Stimulated activated CD8-positive, alpha-beta memory T cell treated with anti-CD3 and anti-CD28 coated beads, Interleukin-12 subunit alpha, Interleukin-12 subunit beta, amount 100 ng/mL, for 24 hours (primary cell): Measurements from ENCODE around the gene MOV10.
"Not testable (repeated sequence)": the region's sequence is repeated elsewhere in the genome, so short reads cannot be mapped to it uniquely, and the experiment has no call there.

Experiments
- DNase-seq: peaks from one replicate; pipeline ENCODE4 v3.0.0-alpha.2; 2020; ENCODE audit errors: extremely low read depth

The MOV10 gene

DNA sequence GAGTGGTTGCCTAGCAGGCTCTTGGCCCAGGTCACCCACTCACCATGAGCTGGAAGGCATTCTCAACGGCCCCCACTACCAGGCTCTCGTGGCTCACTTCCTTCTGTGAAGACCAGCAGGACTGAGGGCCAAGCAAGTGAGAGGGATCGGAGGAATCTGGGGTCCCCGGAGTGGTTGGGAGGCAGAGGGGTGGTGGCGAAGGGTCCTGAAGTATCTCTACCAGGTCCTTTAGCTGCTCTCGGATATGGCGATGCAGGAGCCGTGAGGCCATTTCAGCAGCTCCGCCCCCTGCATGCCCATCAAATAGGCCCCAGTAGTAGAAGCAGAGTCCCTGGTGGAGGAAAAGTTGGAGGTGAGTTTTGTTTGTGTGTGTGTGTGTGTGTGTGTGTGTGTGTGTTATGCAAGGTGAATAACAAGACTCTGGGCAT, 38.3 kb downstream of the MOV10 start:
- DNase-seq: no peak

DNA sequence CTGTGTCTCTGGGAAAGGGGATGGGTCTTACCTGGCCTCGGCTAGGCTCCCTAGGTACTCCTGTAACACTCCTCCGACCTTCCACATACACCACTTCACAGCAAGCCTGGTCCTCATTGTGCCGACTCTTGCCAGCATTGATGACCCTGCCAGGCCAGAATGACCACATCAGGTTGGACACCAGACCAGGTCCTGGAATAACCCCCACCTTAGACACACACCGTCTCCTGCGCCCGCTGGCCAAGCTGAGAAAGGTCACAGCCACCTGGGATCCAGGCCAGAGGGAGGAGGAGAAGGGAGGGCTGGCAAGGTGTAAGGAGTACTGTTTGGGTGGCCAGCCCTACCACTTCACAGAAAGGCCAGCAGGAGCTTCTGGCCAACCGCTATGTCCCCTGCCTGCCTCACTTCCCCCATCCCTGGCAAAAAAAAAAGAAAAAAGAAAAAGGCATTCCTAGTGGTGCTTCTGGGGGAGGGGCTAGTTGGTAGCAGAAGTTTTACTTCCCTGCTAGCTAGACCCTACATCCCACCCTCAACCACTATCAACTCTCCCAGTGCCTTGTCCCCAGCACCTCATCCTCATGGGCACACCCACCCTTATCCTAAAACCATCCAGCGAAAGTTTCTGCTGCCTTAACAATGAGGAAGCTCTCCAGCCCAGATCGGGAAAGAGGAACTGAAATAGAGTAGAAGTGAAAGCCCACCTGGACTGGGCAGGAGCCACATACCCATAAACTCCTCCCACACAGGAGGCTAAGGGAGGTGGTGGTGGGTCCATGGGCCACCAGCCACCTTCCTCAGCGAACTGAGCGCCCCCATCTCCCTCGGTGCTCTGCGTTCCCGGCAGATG, 39.2 kb downstream of the MOV10 start:
- DNase-seq: no peak

DNA sequence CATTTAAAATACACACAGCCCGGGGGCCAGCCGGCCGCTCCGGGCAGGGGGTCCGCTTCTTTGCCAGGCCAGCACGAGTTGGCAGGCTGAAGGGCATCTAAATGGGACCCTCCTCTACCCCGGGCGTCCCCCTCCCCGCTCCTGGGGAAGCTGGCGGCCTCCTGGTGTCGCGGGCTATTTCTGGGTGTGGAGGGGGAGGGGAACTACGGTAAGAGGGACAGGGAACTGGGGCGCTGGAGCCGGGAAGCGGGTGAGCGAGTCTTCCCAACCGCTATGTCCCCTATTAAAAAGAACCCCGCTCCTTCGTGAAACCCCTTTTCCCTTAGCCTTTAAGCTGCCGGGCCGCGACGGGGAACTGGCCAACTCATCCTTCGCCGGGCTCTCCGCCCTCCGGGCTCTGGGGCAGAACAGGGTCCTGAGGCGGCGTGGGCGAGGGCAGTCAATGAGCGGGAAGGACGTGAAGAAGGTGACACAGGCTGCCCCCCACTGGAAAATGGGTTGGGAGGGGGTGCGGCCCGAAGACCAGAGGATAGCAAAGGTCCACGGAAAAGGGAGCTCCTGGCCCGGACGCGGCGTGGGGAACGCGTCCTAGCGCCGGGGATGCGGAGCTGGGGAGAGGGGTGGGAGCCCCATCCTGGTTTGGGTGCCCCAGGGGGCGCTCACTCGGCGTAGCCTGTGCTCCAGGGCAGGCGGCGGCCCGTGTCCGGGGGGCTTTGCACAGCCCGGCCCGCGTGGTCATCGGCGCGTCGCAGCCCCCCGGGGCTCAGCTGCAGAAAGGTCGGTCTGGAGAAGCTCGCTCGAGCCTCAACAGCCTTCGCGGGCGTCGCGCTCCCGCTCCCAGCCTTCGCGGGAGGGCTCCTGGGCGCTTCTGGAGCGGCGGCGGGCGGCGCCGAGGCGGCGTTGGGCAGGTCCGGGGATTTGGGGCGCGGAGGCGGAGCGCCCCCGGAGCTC, 40.1 kb downstream of the MOV10 start:
- no peak for DNase-seq

DNA sequence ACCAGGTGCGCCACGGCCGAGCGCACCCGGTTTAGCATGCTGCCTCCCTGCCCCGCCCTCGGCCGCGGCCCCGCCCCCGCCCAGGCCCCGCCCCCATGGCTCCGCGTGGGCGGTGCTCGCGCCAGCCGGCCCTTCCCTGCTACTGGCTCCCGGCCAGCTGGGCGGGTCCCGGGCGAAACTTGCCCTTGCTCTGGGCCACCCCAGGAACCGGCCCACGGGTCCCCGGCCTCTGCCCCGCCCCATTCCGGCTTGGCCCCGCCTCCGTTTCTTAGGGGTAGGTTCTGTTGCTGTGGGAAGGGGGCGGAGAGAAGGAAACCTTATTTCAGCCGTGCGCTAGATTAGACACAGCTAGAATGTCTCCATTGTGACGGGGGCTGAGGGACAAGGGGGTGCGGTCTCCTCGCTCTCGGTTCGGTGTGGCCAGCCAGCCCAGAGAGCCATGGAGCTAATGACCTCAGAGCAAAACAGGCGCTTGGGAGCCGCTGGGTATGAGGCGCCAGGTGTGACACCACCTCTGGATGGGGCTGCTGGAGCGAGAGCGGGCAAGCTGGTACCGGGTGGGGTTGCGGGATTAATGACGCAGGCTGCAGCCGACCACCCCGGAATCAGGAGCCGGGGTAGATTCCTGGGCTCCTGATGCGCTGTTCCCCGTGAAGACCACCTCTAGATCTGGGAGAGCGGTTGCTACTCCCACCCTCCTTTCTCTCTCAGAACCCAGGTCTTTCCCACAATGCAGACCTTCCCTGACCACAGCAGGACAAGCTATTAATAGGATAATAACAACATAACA, 41.0 kb downstream of the MOV10 start, which contains the start of gene PPM1J:
Gene PPM1J, minus strand, starts transcription at position 69 of the 790 bp plus-strand sequence. Its CDS starts 31 bp downstream, at position 38.
- DNase-seq: peak; percentile 83

DNA sequence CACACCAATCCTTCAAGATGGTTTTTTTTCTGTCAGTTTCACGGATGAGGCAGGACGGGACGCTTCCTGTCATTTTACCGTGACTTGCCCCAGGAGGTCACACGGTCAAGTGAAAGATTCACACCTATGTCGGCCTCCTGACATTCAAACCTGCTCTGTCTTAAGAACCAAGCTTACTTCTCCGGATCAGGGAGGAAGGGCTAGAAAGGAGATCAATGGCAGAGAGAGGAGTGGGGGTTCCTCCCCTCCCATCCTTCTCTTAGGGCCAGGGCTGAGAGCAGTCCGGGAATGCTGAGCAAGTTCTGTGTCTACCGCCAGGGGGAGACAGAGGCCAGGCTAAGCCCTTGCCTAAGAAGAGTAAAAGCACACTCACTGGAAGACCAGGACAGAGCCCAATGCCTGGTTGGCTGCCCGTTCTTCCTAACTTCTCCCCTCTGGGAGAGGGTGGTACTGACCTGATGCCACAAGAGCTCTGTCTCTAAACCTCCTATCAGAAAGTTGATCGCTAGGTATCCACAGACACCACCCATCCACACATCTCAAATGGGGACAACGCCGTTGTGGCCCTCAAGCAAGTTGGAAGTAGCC, 41.8 kb downstream of the MOV10 start:
- no peak for DNase-seq

DNA sequence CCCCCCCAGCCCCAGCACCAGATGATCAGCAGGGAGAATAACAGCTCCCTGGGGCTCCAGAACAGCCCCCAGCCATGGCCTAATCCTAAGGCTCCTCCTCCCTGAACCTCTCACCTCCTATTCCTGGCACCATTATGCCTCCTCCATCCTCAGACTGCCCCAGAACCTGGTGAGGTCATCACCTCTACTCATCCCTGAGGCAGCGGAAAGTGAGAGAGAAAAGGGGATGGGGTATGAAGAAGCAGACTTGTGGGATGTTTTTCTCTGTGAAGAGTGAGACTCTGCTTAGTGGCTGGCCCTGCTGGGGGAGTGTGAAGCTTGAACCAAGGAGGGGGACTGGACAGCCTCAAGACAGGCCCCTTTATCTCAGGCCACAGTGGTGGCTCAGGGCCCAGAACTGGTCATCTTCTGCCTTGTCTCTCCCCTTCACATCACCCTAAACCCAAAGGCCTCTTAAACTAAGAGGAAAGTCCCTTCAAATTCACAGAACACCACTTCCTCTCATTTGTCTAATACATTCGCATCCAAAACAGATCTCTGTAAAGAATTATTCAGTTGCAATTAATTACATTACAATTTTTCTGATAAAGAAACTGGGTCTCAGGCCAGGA, 42.9 kb downstream of the MOV10 start:
- no peak for DNase-seq

DNA sequence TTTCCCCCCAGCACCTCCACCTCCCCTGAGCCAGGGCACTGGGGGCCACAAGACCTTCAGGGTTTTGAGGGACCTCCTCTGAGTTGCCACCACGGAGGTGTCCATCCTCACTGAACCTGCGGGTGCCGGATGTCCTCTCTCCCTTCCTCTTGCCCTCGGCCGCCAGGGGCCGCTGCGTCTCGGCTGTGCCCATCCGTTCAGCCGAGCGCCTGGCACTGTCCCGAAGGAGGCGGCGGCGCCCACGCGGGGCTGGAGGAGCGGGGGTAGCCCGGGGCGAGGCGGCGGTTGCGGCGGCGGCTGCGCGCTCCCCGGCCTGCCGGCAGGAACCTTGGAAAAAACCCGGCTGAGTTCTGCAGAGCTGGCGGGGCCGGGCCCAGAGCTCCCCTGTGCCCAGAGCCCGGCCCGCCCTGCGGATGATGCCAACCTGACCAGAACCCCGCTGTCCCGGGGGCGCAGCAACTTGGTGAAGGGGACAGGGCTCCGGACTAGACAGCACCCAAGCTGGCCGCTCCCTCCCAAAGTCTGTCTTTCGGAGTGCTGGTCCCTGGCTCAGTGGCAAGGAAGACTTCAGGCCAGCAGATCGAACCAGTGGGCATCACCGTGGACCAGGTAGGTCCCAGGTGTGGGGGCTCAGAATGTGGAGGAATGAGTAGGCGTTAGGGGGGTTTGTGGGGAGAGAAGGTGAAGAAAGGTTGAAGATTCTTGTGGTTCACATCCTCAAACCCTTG, 44.4 kb downstream of the MOV10 start:
- DNase-seq: no peak

DNA sequence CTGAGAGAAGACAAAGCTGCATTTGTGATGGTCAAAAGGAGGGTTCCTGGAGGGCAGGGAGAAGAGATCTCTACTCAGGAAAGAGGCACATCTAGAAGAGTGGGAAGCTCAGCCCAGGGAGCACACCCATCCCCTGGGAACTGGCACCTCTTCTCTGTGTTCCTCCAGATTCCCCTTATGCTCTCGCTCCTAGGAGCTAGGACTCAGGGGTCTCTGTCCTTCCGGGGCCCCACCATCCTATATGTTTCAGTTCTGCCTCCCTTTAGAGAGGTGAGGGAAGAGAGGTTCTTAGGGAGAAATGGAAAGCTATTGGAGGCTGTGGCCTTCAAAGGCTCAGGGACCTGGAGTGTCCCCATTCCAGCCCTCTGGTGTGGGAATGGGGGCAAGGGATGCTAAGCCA, 45.2 kb downstream of the MOV10 start:
- no peak for DNase-seq

DNA sequence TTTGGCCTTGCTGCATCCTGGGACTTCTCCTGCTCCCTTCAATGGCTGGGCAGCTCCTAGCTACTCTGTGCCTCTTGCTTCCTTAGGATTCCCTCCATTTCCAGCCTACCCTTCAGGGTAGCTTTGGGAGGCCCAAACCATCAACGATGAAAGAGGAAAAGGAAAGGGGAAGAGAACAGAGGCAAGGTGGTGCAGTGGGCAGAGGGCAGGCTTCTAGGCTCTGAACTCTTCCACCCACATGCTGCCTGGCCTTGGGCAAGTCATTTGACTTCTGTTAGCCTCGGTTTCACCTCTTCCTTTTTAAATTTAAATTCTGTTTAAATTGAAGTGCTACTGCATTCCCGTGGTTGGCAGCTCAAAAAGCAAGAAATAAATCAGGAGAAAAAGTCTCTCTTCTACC, 46.3 kb downstream of the MOV10 start:
- no peak for DNase-seq

DNA sequence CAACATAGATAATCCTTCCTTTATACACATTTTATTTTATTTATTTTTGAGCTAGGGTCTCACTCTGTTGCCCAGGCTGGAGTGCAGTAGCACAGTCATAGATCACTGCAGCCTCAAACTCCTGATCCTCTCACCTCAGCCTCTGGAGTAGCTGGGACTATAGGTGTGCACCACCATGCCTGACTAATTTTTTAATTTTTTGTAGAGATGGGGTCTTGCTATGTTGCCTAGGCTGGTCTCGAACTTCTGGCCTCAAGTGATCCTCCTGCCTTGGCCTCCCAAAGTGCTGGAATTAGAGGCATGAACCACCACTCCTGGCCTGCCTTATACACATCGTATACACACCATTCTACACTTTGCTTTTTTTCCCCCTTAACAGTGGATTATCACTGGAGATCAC, 46.8 kb downstream of the MOV10 start:
- DNase-seq: not testable (repeated sequence)

DNA sequence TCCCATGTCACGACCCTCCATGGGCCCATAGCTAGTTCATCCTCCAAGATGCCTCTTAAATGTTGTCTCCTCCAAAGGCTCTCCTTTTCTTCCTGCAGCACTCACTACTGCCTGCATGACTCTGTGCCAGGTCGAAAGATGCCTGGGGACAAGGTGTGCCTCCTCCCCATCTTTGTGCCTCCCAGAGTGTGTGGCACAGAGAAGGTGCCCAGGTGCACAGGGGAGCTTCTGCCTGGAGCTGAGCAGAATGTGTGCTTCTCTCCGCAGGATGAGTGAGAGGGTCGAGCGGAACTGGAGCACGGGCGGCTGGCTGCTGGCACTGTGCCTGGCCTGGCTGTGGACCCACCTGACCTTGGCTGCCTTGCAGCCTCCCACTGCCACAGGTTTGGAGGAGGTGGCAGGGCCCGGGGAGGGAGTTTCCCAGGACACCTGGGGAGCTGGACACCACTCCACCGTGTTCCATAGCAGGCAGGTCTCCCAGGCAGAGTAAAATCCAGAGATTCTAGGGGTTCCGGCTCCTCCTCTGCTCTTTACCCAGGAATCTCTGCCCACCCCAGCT, 47.6 kb downstream of the MOV10 start:
- DNase-seq: no peak

DNA sequence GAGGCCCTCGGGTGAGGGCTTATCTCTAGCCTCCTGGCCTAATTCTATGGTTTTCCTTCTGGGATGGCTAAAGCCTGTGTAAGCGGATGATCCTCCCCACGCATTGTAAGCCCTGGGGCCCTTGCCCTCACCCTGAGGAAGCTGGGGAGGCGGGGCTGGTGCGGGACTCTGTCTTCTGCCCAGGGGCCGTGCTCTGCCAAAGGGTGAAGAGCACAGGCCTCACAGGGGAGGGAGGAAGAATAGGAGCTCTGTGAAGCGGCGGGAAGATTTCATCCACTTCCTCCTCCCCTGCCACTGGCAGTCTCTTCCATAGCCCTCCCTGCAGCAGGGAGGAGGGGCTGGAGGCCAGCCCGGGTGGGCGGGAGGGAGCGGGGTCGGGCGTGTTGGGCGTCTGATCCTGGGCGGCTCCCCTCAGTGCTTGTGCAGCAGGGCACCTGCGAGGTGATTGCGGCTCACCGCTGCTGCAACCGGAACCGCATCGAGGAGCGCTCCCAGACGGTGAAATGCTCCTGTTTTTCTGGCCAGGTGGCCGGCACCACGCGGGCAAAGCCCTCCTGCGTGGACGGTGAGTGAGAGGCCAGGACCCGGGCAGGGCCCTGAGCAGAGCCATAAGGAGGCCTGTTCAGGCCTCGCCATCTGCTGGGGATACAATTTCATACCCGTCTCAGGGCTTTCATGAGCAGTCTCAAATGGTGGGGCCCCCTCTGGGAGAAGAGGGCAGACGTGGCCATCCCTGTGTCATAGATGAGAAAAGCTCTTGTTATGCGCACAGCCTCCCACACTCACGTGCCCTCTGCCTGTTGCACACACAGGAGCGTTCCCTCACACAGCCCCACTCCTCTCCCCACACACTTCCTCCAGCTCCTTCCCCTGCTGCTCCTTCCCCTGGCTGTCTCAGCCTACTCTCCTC, 48.4 kb downstream of the MOV10 start:
- DNase-seq: no peak

DNA sequence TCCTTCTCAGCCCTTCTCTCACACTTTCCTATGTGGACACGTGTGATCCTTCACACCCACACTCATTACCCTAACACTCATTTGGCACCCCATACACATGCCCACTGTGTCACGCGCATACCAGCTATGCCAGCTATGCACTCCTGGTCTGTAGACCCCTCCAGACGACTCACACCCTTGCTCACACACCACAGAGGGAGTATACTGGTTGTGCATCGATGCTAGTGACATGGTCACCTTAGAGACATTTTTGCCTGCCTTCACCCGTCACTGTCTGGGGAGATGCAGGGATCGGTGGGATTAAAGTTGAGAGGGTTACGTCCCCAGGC, 49.0 kb downstream of the MOV10 start:
- no peak for DNase-seq

DNA sequence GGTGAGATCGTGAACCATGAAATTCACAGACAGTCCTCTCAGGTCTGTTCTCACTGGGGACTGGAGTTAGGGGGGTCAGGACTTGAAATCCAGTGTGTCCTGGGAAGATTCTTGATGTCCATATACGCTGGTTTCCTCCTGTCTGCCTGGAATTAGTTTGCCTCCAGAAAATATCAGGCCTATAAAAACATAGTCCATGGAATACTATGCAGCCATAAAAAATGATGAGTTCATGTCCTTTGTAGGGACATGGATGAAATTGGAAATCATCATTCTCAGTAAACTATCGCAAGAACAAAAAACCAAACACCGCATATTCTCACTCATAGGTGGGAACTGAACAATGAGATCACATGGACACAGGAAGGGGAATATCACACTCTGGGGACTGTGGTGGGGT, 49.8 kb downstream of the MOV10 start:
- DNase-seq: not testable (repeated sequence)

DNA sequence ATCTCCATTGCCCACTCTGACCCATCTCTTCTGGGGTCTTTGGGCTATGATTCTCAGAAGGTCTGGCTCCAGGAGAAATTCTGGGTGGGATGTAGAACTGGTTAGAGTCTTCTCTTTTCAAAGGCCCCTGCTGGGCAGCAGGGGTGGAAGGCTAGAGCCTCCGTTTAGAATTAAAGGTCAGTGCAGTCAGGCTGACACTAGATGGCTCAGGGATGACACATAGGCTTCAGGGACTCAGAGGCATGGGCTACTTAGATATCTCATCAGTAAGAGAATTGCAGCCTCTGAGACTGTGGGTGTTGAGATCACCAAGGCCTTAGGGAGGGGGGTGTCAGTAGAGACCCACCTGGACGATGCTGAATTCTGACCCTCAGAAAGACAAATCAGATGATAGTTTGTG, 53.3 kb downstream of the MOV10 start:
- DNase-seq: no peak

DNA sequence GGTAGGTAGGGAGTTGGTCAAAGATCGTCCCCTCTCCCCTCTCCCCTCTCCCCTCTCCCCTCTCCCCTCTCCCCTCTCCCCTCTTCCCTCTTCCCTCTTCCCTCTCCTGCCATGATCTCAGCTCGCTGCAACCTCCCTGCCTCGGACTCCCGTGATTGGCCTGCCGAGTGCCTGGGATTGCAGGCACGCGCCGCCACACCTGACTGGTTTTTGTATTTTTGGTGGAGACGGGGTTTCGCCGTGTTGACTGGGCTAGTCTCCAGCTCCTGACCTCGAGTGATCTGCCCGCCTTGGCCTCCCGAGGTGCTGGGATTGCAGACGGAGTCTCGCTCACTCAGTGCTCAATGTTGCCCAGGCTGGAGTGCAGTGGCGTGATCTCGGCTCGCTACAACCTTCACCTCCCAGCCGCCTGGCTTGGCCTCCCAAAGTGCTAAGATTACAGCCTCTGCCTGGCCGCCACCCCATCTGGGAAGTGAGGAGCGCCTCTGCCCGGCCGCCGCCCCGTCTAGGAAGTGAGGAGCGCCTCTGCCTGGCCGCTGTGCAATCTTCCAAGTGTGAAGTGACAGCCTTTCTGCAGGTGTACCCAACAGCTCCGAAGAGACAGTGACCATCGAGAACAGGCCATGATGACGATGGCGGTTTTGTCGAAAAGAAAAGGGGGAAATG, 54.0 kb downstream of the MOV10 start:
- DNase-seq: not testable (repeated sequence)

DNA sequence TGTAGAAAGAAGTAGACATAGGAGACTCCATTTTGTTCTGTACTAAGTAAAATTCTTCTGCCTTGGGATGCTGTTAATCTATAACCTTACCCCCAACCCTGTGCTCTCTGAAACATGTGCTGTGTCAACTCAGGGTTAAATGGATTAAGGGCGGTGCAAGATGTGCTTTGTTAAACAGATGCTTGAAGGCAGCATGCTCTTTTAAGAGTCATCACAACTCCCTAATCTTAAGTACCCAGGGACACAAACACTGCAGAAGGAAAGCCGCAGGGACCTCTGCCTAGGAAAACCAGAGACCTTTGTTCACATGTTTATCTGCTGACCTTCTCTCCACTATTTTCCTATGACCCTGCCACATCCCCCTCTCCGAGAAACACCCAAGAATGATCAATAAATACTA, 54.6 kb downstream of the MOV10 start:
- DNase-seq: not testable (repeated sequence)

DNA sequence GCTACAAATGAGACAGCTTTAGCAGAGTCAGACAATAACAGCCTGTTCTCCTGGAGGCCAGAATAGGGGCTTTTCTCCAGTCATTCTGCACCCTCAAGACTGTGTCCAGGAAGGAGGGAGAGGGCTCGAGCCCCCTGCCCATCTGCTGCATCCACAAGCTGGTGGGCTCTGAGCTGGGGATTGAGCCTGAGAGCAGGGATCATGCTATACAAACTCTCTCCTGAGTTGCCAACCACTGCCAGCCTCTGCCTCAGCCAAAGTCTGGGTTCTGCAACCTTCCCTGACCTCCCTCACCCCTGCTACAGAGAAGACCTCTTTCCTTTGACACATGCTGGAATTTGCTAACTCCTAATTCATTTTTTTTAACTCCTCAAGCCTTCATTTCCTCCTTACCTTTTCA, 55.5 kb downstream of the MOV10 start:
- DNase-seq: no peak
